ENCODE data around the gene AUTS2. TPM values are rescaled to one million over a fixed set of nuclear protein-coding genes. Genes with fewer than 3 reads are reported as not detected.

Gene AUTS2
- total and polyA plus RNA-seq, 2 of the 8 experiments (the other 6 are each of a cell fraction or from before 2014, with no cell fraction given): 25.9 to 101 TPM

GRCh38 chr7:69772718-69773436 is 174.6 kb downstream of the AUTS2 start:
- WGBS, 2 experiments (ENCODE audit: extremely low coverage in 1 of 2, insufficient coverage in 1 of 2, insufficient read length in 1 of 2, insufficient replicate concordance in 2 of 2, low coverage in 1 of 2, low lambda C conversion rate in 2 of 2, missing lambda C conversion rate in 1 of 2): 90% methylated on average over 9 of the region's 9 CpGs; no CpG with 5 or more reads in 1 of the 2 experiments
- Histone ChIP-seq H3K23ac (ENCODE audit: insufficient read length) (no peak overlapping the region), H3K14ac (ENCODE audit: insufficient read length) (no peak overlapping the region), H2BK120ac (replicated peaks; ENCODE audit: low read depth, low read length) (no peak overlapping the region), H3K56ac (replicated peaks; ENCODE audit: insufficient read length, low read depth, low read length) (no peak overlapping the region), H2BK20ac (ENCODE audit: low read length) (no peak overlapping the region), H2BK15ac (ENCODE audit: low read length) (no peak overlapping the region), H3K9me3 (ENCODE audit: insufficient read depth in 2 of 2, low read depth in 1 of 2, low read length in 1 of 2) (no peaks in the 10 kb centered on the region), H3K4me3 (ENCODE audit: extremely low read depth in 1 of 4, insufficient read depth in 2 of 4, low read depth in 3 of 4, low read length in 4 of 4) (no peak overlapping the region), H4K20me1 (replicated peaks in 1 of 2; ENCODE audit: control insufficient read depth in 1 of 2, insufficient read depth in 2 of 2, low read length in 2 of 2) (peaks cover 0 to 3% of the 10 kb centered on the region in 2 experiments), H3K79me2 (ENCODE audit: control insufficient read depth in 1 of 2, insufficient read depth in 2 of 2, low read length in 2 of 2) (no peaks in the 10 kb centered on the region), H3K79me1 (ENCODE audit: low read depth, low read length) (peaks cover 5% of the 10 kb centered on the region; the same call in 1 of the 2 replicates), H3K27ac (ENCODE audit: low read depth, low read length) (no peak overlapping the region), H2AFZ (ENCODE audit: low read length) (no peak overlapping the region), H3K36me3 (ENCODE audit: control insufficient read depth in 2 of 4, insufficient read depth in 4 of 4, low read length in 3 of 4) (no peaks in the 10 kb centered on the region), H2BK12ac (ENCODE audit: low read depth, low read length) (no peak overlapping the region), H3K23me2 (ENCODE audit: low read depth, low read length) (no peaks in the 10 kb centered on the region), H3K4me1 (replicated peaks in 1 of 4; ENCODE audit: control insufficient read depth in 3 of 4, insufficient read depth in 4 of 4, low read length in 3 of 4) (no peaks in the 10 kb centered on the region; a peak in 1 of 7 replicates), H3K4ac (replicated peaks; ENCODE audit: insufficient read length, low read depth, low read length) (no peak overlapping the region), H4K91ac (replicated peaks; ENCODE audit: insufficient read length, low read length) (no peak overlapping the region), H2BK5ac (ENCODE audit: low read depth, low read length) (no peak overlapping the region), H4K5ac (ENCODE audit: insufficient read length, low read depth, low read length) (no peak overlapping the region), H3K9ac (replicated peaks in 1 of 4; ENCODE audit: extremely low read depth in 1 of 4, low read depth in 3 of 4, low read length in 3 of 4) (no peak overlapping the region), H3K27me3 (replicated peaks in 1 of 4; ENCODE audit: control insufficient read depth in 3 of 4, extremely low read depth in 1 of 4, insufficient read depth in 3 of 4, low read length in 3 of 4) (no peaks in the 10 kb centered on the region; a peak in 1 of 7 replicates), H4K8ac (ENCODE audit: extremely low read depth, insufficient read depth, low read length) (no peak overlapping the region), H3K18ac (ENCODE audit: extremely low read depth, low read length) (no peak overlapping the region), H3K4me2 (ENCODE audit: insufficient read depth in 1 of 2, low read depth in 2 of 2, low read length in 2 of 2) (no peak overlapping the region), H2AK5ac (ENCODE audit: low read depth, low read length) (no peak overlapping the region)
- POLR2A ChIA-PET (ENCODE audit: partially characterized antibody): interaction anchor here (1.2 kb wide), 1 partner anchor 11 kb away, joined by 3 read pairs; no protein-coding TSS in a partner anchor
- FAIRE-seq (no peak), DNase-seq (ENCODE audit: low read depth in 1 of 2, low spot score in 2 of 2) (no peak)
- CTCF ChIA-PET (ENCODE audit: partially characterized antibody): interaction anchor here (0.6 to 1.4 kb wide), 2 partner anchors 29 to 92 kb away, joined by 3 read pairs; no protein-coding TSS in a partner anchor
- TF ChIP-seq BRCA1 (IDR thresholded peaks at IDR 0.05; ENCODE audit: low read depth, low read length) (no peak), ZNF274 (IDR thresholded peaks at IDR 0.05; ENCODE audit: borderline replicate concordance, extremely low read depth, low read length) (no peak), SAP30 (IDR thresholded peaks at IDR 0.05; ENCODE audit: insufficient read depth, insufficient replicate concordance, low read length) (no peak), CTBP2 (IDR thresholded peaks at IDR 0.05; ENCODE audit: borderline replicate concordance, insufficient read depth, insufficient read length, low read length) (no peak), TAF7 (optimal IDR thresholded peaks at IDR 0.05; ENCODE audit: borderline replicate concordance, low read depth, low read length) (no peak), KDM1A (IDR thresholded peaks at IDR 0.05; ENCODE audit: borderline replicate concordance, low read length) (no peak), CBX8 (IDR thresholded peaks at IDR 0.05; ENCODE audit: borderline replicate concordance, low read depth, low read length) (no peak), TBP (IDR thresholded peaks at IDR 0.05; ENCODE audit: low read depth, low read length) (no peak), TAF1 (IDR thresholded peaks at IDR 0.05; ENCODE audit: low read depth, low read length) (no peak), HDAC2 (IDR thresholded peaks at IDR 0.05; ENCODE audit: borderline replicate concordance in 1 of 2, low read depth in 2 of 2, low read length in 2 of 2) (no peak), NANOG (IDR thresholded peaks at IDR 0.05; ENCODE audit: insufficient read depth, low read depth, low read length, poor library complexity, severe bottlenecking) (no peak), POLR2A (IDR thresholded peaks at IDR 0.05; ENCODE audit: control extremely low read depth in 1 of 2, low read depth in 2 of 2, low read length in 2 of 2) (no peak), CHD1 (IDR thresholded peaks at IDR 0.05; ENCODE audit: low read depth, low read length) (no peak)
